ENCODE data around the gene REEP1.

- TF ChIP-seq POLR2A (IDR thresholded peaks at IDR 0.05; ENCODE audit: low read length) (no peak), GATA1 (IDR thresholded peaks at IDR 0.05; ENCODE audit: low read depth, low read length) (no peak)
These were observed 29.4 kb upstream of the REEP1 start for GRCh38 chr2:86366651-86367498.
